GM21619 (cell line): ENCODE results near the gene SAMD4B.
"Not testable (repeated sequence)": the region's sequence is repeated elsewhere in the genome, so short reads cannot be mapped to it uniquely, and the experiment has no call there.

Experiments
- ATAC-seq: cut with Tn5 transposase; IDR thresholded peaks from one replicate; pipeline ENCODE4 v1.9.1; 2021; ENCODE audit not compliant: unreplicated experiment

Gene SAMD4B

DNA sequence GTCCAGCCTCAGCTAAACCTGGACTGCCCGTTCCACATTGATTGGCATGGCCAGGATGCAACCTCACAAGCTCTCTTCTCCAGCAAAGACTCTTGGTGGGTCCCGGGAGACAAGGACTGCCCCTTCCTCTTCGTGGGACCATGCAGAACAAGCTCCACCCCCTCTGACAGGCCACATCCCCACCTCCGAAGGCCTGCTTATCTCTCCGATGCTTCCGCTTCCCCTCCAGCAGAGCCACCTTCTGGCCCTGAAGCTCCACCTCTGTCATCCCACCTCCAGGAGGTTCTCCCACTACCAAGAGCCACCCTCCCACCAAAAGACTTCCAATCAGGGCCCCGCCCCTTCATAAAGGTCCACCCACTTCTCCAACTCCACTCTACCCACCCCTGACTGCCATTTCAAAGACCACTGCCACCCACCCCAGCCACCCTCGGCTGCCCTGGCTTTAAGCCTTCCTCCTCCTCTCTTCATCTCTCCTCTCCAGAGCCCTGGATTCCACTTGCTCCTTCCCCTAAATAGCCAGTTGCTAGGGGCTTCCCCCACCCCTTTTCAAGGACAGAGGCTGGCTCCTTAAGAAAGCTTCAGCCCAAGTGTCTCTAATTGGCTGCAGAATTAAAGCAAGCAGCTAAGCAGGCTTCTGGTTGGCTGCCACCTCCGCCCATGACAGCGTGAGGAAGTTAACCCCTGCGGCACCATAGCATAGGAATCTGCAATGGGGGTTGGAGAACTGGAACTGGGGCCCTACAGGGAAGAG, 31.5 kb upstream of the SAMD4B start:
- ATAC-seq = no peak

DNA sequence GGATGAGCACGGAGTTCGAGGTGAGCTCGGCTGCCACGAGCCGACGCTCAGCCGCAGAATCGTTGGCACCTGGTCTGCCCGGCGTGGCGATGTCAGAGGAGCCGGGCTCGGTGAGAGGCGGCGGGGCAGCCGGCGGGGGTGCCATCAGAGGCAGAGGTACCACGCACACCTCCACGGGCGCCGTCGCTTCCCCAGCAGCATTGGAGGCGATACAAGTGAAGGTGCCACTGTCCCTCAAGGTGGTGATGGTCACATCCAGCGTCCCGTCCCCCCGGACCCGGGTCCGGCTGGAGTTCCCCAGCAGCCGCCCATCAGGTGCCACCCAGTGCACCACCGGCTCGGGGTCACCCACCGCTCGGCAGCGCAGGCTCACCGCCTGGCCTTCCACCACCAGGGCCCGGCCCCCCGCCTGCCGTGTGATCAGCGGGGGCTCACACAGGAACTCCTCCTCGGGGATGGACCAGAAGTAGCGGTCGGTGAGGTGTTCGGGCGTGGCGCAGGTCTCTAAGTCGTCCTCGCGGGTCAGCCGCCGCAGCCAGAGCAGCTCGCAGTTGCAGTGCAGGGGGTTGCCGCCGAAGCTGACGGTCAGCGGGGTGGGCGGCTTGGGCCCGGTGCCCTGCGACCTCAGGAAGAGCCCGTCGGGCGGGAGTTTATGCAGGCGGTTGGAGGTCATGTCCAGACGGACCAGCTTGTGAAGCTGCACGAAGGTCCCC, 28.0 kb upstream of the SAMD4B start:
- ATAC-seq = no peak

DNA sequence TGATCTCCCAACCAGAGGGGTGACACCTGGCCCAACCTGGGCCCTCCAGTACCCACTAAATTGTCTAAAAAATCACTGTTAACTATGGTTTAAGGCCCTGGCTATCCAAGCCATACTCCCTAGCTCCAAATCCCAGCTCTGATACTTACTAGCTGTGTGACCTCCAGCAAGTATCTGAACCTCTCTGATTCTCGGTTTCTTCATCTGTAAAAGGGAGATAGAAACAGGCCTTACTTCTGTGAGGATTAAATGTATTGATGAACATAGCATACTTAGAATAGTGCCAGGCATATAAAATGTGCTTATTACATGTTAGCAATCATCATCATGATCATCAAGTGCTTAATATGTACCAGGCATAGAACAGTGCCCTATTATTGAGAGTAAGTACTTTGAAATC, 26.3 kb upstream of the SAMD4B start:
- no peak for ATAC-seq

DNA sequence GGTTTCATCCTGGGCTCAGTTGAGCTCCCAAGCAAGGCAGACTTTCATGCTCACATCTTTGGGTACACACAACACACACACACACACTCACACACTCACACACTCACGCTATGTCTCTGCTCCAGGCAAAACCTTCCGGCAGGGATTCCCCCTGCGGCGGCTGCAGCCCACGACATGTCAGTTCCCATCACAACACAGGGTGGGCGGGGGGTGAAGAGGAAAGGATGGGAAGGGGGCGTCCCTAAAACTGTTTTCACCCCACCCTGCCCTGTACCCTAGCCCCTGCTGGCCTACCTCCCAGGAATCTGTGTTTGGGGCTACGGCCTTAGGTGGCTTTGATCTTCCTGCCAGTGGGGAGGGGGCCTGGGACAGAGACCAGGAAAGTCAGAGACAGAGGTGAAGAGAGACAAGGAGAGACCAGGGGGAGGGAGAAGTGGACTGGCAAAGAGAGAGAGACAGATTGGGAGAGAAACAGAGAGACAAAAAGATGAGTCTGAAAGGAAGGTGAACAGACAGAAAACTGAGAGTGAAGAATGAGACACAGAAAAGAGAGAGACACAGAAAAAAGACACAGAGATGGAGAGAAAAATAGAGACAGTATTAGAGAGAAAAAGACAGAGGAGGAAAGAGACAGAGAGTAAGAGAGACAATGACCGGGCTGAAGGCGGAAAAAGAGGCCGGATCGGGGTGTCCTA, 25.4 kb upstream of the SAMD4B start:
- ATAC-seq = no peak

DNA sequence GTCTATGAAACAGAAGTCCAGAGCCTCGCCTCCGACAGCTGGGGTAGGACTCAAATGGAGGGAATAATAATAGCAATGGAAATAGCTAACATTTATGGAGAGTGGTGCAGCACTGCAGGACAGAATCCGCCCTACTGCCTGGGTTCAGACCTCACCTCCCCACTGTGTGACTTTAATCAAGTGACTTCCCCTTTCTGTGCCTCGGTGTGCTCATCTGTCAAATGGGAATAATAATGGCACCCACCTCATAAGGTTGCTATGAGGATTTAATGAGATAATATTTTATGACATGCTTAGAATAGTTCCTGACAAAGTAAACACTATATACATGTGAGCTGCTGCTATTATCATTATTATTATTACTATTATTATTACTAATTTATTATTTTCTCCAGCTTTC, 24.7 kb upstream of the SAMD4B start:
- ATAC-seq = no peak

DNA sequence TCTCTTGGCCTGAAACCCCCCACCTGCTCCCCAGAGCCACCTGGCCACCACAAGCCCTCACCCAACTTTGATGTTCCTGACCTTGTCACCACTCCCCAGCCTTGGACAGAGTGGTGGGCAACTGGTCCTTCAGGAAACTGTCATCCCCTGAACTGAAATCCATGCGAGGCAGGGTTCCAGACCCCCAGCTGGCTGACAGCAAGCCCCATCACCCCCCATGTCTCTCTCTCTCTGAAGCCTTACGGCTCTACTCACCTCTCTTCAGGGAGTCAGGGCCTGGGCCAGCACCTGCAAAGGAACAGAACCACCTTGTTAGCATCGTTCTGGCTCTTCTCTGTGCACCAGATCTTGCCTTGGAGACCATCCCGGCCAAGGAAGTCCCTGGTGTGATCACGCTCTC, 24.1 kb upstream of the SAMD4B start:
- ATAC-seq = no peak

DNA sequence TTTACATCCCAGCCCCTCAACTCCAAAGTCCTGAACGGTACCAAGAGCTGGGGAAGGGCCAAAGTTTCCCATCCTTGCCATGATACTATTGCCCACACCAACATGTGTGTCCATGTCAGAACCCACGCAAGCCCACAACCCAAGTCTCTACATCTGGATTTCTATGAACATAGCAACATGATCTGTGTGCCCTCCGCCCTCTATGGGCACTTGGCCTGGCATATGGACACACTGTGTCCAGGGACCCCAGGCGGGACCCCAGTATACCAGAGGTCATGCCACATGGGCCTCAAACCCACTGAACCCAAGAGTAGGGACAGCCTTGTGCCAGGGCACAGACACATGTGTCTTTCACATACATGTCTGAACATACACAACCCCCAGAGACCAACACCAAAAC, 23.5 kb upstream of the SAMD4B start:
- no peak for ATAC-seq

DNA sequence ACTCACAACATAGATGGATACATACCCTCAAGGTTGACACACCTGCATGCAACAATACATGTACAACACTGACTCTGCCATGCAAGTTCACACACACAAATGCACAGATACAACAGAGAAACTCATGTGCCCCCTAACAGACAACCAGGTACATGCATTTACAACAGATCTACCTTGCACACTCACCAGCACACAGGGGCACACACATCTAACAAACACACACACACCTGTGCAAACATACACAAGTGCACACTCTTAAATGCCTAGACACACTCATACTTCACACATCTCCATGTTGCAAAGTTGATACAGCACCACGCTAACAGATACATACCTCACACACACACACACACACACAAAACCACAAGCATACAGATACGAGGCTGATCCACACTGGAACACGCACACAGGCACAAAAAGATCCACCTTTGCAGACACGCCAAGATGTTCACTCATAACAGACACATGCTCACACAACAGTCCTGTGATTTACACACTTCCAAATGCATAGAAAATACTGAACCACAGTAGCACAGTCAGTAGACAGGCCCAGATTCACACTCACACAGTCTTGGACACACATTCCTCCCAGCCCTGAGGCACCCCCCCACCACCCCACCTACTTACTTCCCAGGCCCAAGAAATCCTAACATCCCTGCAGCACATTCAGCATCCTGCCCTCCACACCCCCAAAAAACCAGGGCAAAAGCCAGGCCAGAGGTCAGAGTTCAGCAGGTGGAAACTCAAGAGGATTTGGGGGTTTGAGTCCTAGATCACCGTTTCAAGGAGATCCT, 22.9 kb upstream of the SAMD4B start:
- ATAC-seq = no peak

DNA sequence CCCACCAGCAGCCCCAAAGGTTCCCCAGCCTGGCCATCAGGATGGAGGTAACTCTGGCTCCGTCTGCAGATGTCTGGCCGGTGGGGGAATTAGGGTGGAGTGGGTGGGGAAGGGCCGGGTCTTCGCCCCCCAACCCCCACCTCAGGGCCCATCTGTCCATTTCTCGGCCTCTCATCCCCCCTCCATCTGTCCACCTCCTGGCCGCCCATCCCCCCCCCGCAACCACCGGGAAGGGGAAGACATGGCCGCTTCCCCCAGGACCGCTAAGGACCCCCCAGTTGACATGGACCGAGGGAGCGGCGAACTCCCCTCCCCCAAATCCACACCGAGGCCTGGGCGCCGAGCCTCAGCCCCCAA, 22.4 kb upstream of the SAMD4B start:
- no peak for ATAC-seq

DNA sequence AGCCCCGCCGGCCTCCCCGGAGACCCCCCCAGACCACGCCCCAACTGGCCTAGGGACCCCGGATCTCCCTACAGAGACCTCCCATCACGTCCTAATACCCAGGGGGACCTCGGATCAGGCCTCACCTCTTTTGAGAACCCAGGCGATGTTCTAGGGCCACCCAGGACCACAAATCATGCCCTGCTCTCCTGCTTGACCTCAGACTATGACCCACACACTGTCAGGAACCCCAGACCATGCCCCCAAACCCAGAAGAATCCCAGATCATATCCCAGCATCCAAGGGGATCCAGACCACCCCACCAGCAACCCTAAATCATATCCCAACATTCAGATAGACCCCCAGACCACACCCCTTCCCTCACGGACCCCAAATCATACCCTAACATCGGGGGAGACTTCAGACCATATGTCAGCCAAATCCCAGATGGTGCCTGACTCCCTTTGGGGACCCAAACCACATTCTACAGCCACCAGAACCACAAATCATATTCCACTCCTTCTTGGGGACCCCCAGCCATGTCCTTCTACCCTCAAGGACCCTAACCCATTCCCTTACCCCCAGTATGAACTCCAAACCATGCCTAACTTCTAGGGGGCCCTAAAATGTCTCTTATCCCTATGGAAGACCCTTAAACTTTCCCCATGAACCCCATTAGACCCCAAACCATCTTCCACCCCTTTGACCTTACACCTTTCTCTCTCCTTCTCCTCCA, 20.9 kb upstream of the SAMD4B start:
- no peak for ATAC-seq

DNA sequence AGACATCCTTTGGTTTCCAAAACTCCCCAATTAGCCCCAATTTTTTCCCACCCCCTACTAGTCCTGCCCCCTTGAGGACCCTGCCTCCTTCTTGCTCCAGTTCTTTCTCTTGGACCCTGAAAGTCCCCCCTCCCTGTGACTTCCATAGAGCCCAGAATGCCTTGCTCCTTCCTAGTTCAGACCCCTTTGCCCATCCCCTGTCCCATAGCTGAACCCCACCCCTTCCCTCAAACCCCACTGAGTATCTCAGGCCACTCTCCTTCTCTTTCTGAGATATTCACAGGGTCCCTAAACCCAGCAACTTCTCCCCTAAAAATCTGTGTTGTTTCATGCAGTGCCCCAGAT, 20.4 kb upstream of the SAMD4B start:
- ATAC-seq = no peak

DNA sequence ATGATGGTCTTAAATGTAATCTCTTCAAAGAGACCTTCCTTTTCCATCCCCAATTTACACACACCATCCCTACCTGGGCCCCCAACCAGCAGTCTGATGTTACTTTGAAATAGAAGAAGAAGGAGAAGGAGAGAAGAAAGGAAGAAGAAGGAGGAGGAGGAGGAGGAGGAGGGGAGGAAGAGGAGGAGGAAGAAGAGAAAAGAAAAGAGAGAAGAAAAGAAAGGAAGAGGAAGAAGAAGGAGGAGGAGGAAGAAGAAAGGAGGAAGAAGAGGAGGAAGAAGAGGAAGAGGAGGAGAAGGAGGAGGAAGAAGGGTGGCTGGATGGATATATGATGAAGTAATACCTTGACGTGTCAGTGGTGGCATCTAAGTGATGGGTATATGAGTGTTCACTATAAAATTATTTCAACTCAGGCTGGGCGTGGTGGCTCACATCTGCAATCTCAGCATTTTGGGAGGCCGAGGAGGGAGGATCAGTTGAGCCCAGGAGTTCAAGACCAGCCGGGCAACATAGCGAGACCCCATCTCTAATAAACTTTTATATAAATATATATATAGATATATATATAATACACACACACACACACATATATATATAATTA, 17.9 kb upstream of the SAMD4B start:
- no peak for ATAC-seq

DNA sequence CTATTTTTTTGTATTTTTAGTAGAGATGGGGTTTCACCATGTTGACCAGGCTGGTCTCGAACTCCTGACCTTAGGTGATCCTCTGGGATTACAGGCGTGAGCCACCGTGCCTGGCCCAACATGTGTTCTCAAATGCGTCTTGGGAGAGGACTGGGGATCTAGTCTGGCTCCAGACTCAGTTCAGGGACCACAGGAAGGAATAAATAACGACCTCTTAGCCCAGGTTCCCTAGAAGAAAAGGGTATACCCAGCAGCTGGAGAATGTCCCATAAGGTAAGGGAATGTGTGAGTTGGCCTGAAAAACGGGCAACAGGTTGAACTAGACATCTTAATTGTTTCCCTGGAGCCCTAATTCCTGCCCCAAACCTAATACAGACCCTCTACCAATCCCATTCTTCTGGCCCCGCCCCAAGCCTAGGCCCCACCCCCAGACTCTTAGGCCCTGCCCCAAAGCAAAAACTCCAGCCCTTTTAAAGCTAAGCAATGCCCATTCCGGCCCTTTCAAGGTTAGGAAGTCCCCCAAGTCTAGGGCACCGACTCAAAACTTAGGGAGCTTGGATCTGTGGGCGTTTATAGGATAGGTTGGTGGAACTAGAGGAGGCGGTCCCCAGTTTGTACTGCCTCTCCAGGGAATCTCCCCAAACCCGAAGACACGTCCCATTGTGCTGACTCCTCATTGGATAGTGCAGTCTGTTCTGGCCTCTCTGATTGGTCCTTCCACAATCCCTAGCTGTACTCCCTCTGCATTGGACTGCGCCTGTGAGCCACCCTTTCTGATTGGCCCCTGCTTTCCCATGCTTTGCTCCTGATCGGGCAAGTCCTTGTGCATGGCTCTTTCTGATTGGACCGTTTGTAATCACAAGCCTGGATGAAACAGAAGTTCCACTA, 16.2 kb upstream of the SAMD4B start:
- ATAC-seq = no peak

DNA sequence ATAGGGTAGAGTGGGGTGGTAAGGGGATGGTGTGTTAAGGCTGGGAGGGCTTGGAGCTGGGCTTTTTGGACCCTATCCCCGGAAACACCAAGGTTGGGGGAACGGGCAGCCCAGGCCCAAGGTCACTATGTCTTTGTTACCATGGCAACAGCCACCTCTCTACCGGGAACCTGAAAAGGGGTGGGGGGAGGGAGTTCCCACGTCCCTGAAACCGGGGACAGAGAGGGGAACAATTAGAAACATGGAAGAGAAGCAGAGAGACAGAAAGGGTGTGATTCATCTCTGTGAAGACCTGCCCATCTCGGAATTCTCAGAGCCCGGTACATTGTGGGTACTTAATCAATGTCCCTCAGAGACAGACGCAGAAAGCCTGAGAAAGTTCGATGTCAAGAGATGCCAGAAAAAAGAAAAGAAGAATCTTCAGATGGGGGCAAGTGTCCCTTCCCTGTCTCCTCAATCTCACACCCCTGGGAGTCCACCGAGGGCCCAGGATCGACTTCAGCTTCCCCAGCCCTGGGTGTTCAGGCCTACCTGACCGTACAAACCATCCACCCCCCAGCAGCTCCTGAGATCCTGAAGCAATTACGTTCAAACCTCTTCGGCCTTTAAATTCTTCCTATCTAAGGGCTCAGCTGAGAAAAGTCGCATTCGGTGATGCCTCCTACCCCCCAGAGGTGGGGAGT, 14.7 kb upstream of the SAMD4B start:
- no peak for ATAC-seq

DNA sequence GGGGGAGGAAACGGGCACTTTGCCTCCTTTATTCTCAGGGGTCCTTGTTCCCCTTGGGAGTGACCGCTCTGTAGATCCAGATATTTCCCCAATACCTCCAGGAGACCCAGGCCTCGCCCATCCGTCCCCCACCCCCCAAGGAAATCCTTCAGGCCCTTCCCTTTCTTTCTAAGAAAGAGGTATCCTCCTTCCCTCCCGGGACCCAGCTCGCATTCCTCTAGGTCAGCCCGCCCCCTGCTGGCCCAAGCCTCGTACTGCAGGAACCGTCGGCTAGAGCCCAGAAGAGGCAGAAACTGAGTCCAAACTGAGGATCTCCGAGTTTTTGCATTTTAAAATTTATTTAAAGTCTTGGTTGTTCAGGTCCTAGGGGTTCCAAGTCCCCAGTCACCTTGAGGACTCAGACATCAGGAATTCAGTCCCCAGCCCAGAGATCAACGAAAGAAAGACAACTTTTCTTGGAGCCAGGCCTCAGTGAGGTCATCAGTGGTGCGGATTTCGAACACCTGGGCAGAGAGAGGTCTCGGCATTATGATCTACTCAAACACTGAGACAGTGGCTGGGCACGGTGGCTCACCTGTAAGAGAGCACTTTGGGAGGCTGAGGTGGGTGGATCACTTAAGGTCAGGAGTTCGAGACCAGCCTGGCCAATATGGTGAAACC, 14.0 kb upstream of the SAMD4B start:
- no peak for ATAC-seq

DNA sequence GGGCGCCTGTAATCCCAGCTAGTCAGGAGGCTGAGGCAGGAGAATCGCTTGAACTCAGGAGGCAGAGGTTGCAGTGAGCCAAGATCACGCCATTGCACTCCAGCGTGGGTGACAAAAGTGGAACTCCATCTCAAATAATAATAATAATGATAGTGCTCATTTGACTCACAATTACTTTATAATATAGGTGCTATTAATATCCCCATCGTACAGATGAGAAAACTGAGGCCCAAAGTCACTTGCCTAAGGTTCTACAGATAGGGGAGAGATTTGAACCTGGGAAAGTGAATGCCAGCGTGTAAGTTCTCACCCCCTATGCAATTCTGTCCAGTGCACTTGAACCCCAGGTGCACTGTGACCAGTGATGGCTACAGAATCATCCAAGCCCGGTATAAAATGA, 12.3 kb upstream of the SAMD4B start:
- ATAC-seq = no peak

DNA sequence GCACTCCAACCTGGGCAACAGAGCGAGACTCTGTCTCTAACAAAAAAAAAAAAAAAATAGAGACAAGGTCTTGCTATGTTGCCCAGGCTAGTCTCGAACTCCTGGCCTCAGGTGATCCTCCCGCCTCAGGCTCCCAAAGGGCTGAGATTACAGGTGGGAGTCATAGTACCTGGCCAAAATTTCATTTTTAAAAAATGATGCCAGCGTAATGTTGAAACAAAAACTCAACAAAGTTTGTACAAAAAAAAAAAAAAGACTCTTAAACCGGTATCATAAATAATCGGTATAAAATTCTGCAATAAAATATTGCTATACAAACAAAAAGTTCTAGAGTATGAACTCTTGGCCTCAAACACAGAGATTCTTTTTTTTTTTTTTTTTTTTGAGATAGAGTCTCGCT, 9.9 kb upstream of the SAMD4B start:
- no peak for ATAC-seq

DNA sequence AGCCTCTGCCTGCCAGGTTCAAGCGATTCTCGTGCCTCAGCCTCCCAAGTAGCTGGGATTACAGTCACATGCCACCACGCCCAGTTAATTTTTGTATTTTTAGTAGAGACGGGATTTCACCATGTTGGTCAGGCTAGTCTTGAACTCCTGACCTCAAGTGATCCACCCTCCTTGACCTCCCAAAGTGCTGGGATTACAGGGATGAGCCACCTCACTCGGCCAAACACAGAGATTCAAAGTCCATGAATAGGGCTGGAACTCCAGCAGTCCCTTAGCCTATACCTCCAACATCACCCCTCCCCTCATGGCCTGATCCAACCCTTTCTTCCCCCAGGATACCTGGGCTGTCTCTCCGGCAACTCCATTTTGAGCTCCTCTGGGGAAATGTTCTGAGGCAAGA, 9.5 kb upstream of the SAMD4B start:
- not testable (repeated sequence) for ATAC-seq
